HL-60 (cell line): ENCODE measurements around the gene ESRRG.

Experiments used
- DNase-seq, 2 experiments: peaks; one replicate each; pipeline ENCODE4 v3.0.0-alpha.2; 2010 to 2020; ENCODE audit warnings: low read depth in 1 of 2, low spot score in 1 of 2
- H3K27ac ChIP-seq: fragments of 250-450 bp; sonication (Bioruptor Pico); replicated peaks from 2 replicates; pipeline ENCODE4 v1.5.1; 2020; ENCODE audit warnings: mild to moderate bottlenecking, moderate library complexity
- H3K27me3 ChIP-seq: fragments of 250-450 bp; sonication (Bioruptor Pico); 2 replicates; pipeline ENCODE4 v1.5.1; 2021; ENCODE audit warnings: mild to moderate bottlenecking, moderate library complexity; ENCODE audit not compliant: insufficient read depth, poor library complexity, severe bottlenecking
- H3K4me3 ChIP-seq: replicated peaks from 2 replicates; pipeline ENCODE4 v1.5.1; 2011; ENCODE audit warnings: mild to moderate bottlenecking, control low read depth, low read length; ENCODE audit not compliant: insufficient read depth
- CTCF ChIP-seq: IDR thresholded peaks from one replicate; pipeline ENCODE4 v1.5.1; 2011; ENCODE audit warnings: low read length, control low read depth, inconsistent platforms; ENCODE audit not compliant: insufficient read depth
- GABPA ChIP-seq: IDR thresholded peaks from 2 replicates; pipeline ENCODE4 v1.6.1; 2012; ENCODE audit warnings: low read depth
- POLR2AphosphoS5 ChIP-seq: IDR thresholded peaks from 2 replicates; pipeline ENCODE4 v1.6.1; 2012; ENCODE audit warnings: low read depth
- REST ChIP-seq: IDR thresholded peaks from 2 replicates; pipeline ENCODE4 v1.6.1; 2012; ENCODE audit warnings: low read depth; ENCODE audit not compliant: insufficient replicate concordance
- SPI1 ChIP-seq: IDR thresholded peaks from 2 replicates; pipeline ENCODE4 v1.6.1; 2012; ENCODE audit warnings: low read depth, mild to moderate bottlenecking, borderline replicate concordance

The ESRRG gene

GRCh38 chr1:216750961-216751360 is 27.7 kb upstream of the ESRRG start:
- H3K27ac ChIP-seq = no peak overlapping the region
- no peak overlapping the region for H3K4me3 ChIP-seq
- no peak for DNase-seq
- no peaks in the 10 kb centered on the region for H3K27me3 ChIP-seq
- no peak for TF ChIP-seq GABPA
- TF ChIP-seq CTCF = no peak
- TF ChIP-seq REST = no peak
- TF ChIP-seq POLR2AphosphoS5 = no peak
- TF ChIP-seq SPI1 = no peak

- TF ChIP-seq GABPA (no peak), POLR2AphosphoS5 (no peak), REST (no peak), CTCF (peak; percentile 12)
- Histone ChIP-seq H3K4me3 (no peak overlapping the region), H3K27ac (no peak overlapping the region), H3K27me3 (no peaks in the 10 kb centered on the region)
- DNase-seq = peak in 1 of 2 experiments; percentile 3
Measured at GRCh38 chr1:216750031-216750627, 26.9 kb upstream of the ESRRG start.

GRCh38 chr1:216749232-216749631 is 26.0 kb upstream of the ESRRG start:
- TF ChIP-seq CTCF (no peak), REST (no peak), SPI1 (no peak), GABPA (no peak), POLR2AphosphoS5 (no peak)
- H3K27ac ChIP-seq = no peak overlapping the region
- no peaks in the 10 kb centered on the region for H3K27me3 ChIP-seq
- no peak for DNase-seq
- no peak overlapping the region for H3K4me3 ChIP-seq
